ENCODE measurements around the gene MAP7D2. TPM values are rescaled to one million over a fixed set of nuclear protein-coding genes. Genes with fewer than 3 reads are reported as not detected.

MAP7D2 gene
- total RNA-seq, 1 experiment from 2014 or later: 0.15 TPM

DNA sequence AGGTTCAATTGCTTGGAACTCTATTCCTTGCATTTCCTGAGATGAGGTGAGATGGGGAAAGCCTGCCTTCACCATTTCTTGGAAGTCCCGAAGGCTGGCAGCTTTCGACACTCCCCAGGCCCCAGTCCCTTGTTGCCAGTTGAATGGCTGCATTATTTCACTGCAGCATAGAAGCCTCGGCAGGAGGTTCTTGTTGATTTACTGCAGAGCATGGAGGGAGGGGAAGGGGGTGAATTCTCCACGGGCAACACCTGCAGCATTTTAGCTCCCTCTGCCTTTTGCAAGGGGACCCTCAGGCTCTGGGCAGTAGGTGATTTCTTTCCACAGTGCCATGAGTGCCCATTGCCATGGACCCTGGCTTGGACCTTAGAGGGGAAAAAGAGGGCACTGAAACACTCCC, 115.1 kb downstream of the MAP7D2 start:
- Histone ChIP-seq H4K20me1 (ENCODE audit: insufficient read depth) (no peaks in the 10 kb centered on the region), H3K9me2 (ENCODE audit: insufficient read depth) (no peaks in the 10 kb centered on the region), H3K79me2 (ENCODE audit: insufficient read depth, low read length) (no peaks in the 10 kb centered on the region), H3K4me1 (ENCODE audit: control insufficient read depth in 1 of 2, insufficient read depth in 2 of 2, low read length in 2 of 2) (no peaks in the 10 kb centered on the region), H3K9ac (ENCODE audit: low read length) (no peak overlapping the region), H2AFZ (ENCODE audit: low read depth, low read length, poor library complexity, severe bottlenecking) (no peak overlapping the region), H3K27me3 (ENCODE audit: insufficient read depth, low read length) (no peaks in the 10 kb centered on the region), H3K4me2 (ENCODE audit: low read length) (no peak overlapping the region), H3K4me3 (replicated peaks in 1 of 2; ENCODE audit: low read depth in 1 of 2, low read length in 2 of 2) (no peak overlapping the region), H3K36me3 (ENCODE audit: control insufficient read depth in 1 of 2, insufficient read depth in 2 of 2, low read length in 2 of 2) (no peaks in the 10 kb centered on the region), H3K9me3 (ENCODE audit: control insufficient read depth in 1 of 2, insufficient read depth in 1 of 2, low read depth in 1 of 2, low read length in 2 of 2) (no peaks in the 10 kb centered on the region), H3K27ac (ENCODE audit: low read depth, low read length) (no peak overlapping the region)
- BruUV-seq (replicated peaks): no TSS peak
- no peak for TF ChIP-seq EGR1 (IDR thresholded peaks at IDR 0.05; ENCODE audit: low read depth)
- TF ChIP-seq ZFX (IDR thresholded peaks at IDR 0.05): no peak
- no peak for TF ChIP-seq FOSL1 (IDR thresholded peaks at IDR 0.05; ENCODE audit: low read depth)
- no peak for TF ChIP-seq POLR2A (IDR thresholded peaks at IDR 0.05; ENCODE audit: borderline replicate concordance, extremely low read depth, insufficient read depth, insufficient read length)
- TF ChIP-seq, protein P1, sequence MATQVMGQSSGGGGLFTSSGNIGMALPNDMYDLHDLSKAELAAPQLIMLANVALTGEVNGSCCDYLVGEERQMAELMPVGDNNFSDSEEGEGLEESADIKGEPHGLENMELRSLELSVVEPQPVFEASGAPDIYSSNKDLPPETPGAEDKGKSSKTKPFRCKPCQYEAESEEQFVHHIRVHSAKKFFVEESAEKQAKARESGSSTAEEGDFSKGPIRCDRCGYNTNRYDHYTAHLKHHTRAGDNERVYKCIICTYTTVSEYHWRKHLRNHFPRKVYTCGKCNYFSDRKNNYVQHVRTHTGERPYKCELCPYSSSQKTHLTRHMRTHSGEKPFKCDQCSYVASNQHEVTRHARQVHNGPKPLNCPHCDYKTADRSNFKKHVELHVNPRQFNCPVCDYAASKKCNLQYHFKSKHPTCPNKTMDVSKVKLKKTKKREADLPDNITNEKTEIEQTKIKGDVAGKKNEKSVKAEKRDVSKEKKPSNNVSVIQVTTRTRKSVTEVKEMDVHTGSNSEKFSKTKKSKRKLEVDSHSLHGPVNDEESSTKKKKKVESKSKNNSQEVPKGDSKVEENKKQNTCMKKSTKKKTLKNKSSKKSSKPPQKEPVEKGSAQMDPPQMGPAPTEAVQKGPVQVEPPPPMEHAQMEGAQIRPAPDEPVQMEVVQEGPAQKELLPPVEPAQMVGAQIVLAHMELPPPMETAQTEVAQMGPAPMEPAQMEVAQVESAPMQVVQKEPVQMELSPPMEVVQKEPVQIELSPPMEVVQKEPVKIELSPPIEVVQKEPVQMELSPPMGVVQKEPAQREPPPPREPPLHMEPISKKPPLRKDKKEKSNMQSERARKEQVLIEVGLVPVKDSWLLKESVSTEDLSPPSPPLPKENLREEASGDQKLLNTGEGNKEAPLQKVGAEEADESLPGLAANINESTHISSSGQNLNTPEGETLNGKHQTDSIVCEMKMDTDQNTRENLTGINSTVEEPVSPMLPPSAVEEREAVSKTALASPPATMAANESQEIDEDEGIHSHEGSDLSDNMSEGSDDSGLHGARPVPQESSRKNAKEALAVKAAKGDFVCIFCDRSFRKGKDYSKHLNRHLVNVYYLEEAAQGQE (IDR thresholded peaks at IDR 0.05; ENCODE audit: low read depth): no peak
- no peak for TF ChIP-seq EZH2 (IDR thresholded peaks at IDR 0.05)
- TF ChIP-seq POLR2AphosphoS5 (IDR thresholded peaks at IDR 0.05; ENCODE audit: low read depth, low read length): no peak
- no peak for TF ChIP-seq RAD21 (IDR thresholded peaks at IDR 0.05; ENCODE audit: low read depth)
- no peak for TF ChIP-seq CBX3 (IDR thresholded peaks at IDR 0.05; ENCODE audit: low read depth)
- TF ChIP-seq JUND (IDR thresholded peaks at IDR 0.05): no peak
- TF ChIP-seq TCF7L2 (IDR thresholded peaks at IDR 0.05; ENCODE audit: borderline replicate concordance, extremely low read depth, insufficient read depth, insufficient read length): no peak
- TF ChIP-seq ZNF274 (IDR thresholded peaks at IDR 0.05; ENCODE audit: low read depth, low read length): no peak
- TF ChIP-seq SIN3A (IDR thresholded peaks at IDR 0.05; ENCODE audit: low read depth): no peak
- TF ChIP-seq EZH2phosphoT487 (IDR thresholded peaks at IDR 0.05; ENCODE audit: borderline replicate concordance): no peak
- TF ChIP-seq, protein P2, sequence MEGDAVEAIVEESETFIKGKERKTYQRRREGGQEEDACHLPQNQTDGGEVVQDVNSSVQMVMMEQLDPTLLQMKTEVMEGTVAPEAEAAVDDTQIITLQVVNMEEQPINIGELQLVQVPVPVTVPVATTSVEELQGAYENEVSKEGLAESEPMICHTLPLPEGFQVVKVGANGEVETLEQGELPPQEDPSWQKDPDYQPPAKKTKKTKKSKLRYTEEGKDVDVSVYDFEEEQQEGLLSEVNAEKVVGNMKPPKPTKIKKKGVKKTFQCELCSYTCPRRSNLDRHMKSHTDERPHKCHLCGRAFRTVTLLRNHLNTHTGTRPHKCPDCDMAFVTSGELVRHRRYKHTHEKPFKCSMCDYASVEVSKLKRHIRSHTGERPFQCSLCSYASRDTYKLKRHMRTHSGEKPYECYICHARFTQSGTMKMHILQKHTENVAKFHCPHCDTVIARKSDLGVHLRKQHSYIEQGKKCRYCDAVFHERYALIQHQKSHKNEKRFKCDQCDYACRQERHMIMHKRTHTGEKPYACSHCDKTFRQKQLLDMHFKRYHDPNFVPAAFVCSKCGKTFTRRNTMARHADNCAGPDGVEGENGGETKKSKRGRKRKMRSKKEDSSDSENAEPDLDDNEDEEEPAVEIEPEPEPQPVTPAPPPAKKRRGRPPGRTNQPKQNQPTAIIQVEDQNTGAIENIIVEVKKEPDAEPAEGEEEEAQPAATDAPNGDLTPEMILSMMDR (IDR thresholded peaks at IDR 0.05 in 2 of 3, conservative IDR thresholded peaks at IDR 0.05 in 1 of 3; ENCODE audit: borderline replicate concordance in 1 of 3, insufficient read depth in 1 of 3, low read depth in 2 of 3, low read length in 2 of 3): no peak
- no peak for TF ChIP-seq SRF (IDR thresholded peaks at IDR 0.05; ENCODE audit: low read depth)
- no peak for TF ChIP-seq YY1 (IDR thresholded peaks at IDR 0.05; ENCODE audit: extremely low read depth, insufficient replicate concordance, low read depth, low read length)
- TF ChIP-seq, protein P3, sequence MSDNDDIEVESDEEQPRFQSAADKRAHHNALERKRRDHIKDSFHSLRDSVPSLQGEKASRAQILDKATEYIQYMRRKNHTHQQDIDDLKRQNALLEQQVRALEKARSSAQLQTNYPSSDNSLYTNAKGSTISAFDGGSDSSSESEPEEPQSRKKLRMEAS (IDR thresholded peaks at IDR 0.05): no peak
- ATAC-seq (no peak), DNase-seq (ENCODE audit: low read depth, low spot score) (no peak)
- POLR2A ChIA-PET: no interaction called here
- CTCF ChIA-PET: no interaction called here
- intact Hi-C loops (cut with micrococcal nuclease): no loop called here
- RAD21 ChIA-PET (ENCODE audit: low non-redundant PET in 1 of 2, low total read pairs in 2 of 2, uncharacterized antibody in 2 of 2, unreplicated experiment in 2 of 2): no interaction called here

Measured in HCT116 (cell line).